A673 (cell line): ENCODE data around the gene ASB1. TPM values are rescaled to one million over a fixed set of nuclear protein-coding genes. Genes with fewer than 3 reads are reported as not detected.

Experiments
- BruUV-seq: library from RNA; stranded (reverse); fragments of 400-500 nt; replicated peaks from 2 replicates; lab custom pipeline; 2021; lab: Mats Ljungman, UMichigan
- CTCF ChIA-PET: fragments of 300-600 bp; sonication (Branson Sonifier 250); formaldehyde crosslinking; loops from one replicate; lab custom pipeline; 2022; ENCODE audit warnings: antibody characterized with exemption; lab: Charles Lee
- POLR2A ChIA-PET: fragments of 300-600 bp; sonication (Branson Sonifier 250); formaldehyde crosslinking; loops from one replicate; lab custom pipeline; 2022; ENCODE audit warnings: antibody characterized with exemption; ENCODE audit not compliant: low non-redundant PET; lab: Charles Lee
- DNase-seq: peaks from one replicate; pipeline ENCODE4 v3.0.0-alpha.2; 2015; ENCODE audit warnings: low spot score
- H3K27ac ChIP-seq: fragments of 200-600 bp; sonication (generic); 2 replicates; pipeline ENCODE4 v1.5.1; 2016; ENCODE audit warnings: mixed run types, low read depth, mild to moderate bottlenecking, mixed read lengths, antibody characterized with exemption, low read length; ENCODE audit not compliant: poor library complexity, severe bottlenecking
- H3K27me3 ChIP-seq: fragments of 200-600 bp; sonication (generic); replicated peaks from 2 replicates; pipeline ENCODE4 v1.6.1; 2017; ENCODE audit warnings: mixed run types, low read depth, mild to moderate bottlenecking, mixed read lengths, antibody characterized with exemption, low read length; ENCODE audit not compliant: insufficient read depth, poor library complexity
- H3K36me3 ChIP-seq: fragments of 200-600 bp; sonication (generic); 2 replicates; pipeline ENCODE4 v1.6.1; 2016; ENCODE audit warnings: mixed run types, mild to moderate bottlenecking, mixed read lengths, antibody characterized with exemption, low read length; ENCODE audit not compliant: insufficient read depth, poor library complexity, severe bottlenecking
- H3K4me1 ChIP-seq: fragments of 200-600 bp; sonication (generic); 2 replicates; pipeline ENCODE4 v1.6.1; 2017; ENCODE audit warnings: mixed run types, mild to moderate bottlenecking, mixed read lengths, antibody characterized with exemption, low read length; ENCODE audit not compliant: insufficient read depth, poor library complexity, severe bottlenecking
- H3K4me3 ChIP-seq: fragments of 200-600 bp; sonication (generic); 2 replicates; pipeline ENCODE4 v1.5.1; 2016; ENCODE audit warnings: low read depth, mixed run types, mild to moderate bottlenecking, mixed read lengths, low read length; ENCODE audit not compliant: poor library complexity, severe bottlenecking
- H3K9me3 ChIP-seq: fragments of 200-600 bp; sonication (generic); 2 replicates; pipeline ENCODE4 v1.6.1; 2016; ENCODE audit warnings: mixed run types, low read depth, mild to moderate bottlenecking, mixed read lengths, antibody characterized with exemption, low read length; ENCODE audit not compliant: poor library complexity, severe bottlenecking
- EZH2 ChIP-seq: fragments of 200-600 bp; sonication (generic); IDR thresholded peaks from 2 replicates; pipeline ENCODE4 v1.6.1; 2017; ENCODE audit warnings: borderline replicate concordance, low read depth, mild to moderate bottlenecking, mixed read lengths, antibody characterized with exemption, low read length; ENCODE audit not compliant: poor library complexity, severe bottlenecking
- intact Hi-C: fragments of 100-400 bp; cut with micrococcal nuclease; formaldehyde crosslinking; loops from one replicate; pipeline ENCODE4 v1.10.0; 2022; ENCODE audit not compliant: unreplicated experiment
- total RNA-seq: library from RNA; stranded (reverse); gene quantifications from 2 replicates; pipeline ENCODE4 v1.2.3, GENCODE V29; 2021
- TF ChIP-seq, protein P1 (sequence below): fragments of 300-800, 200-600 bp; sonication (generic); conservative IDR thresholded peaks from 2 replicates; pipeline ENCODE4 v1.5.1; 2017; ENCODE audit warnings: low read depth, mild to moderate bottlenecking, antibody characterized with exemption, low read length, moderate library complexity, mixed read lengths

The ASB1 gene
- total RNA-seq, 1 experiment from 2014 or later = 36.9 TPM

DNA sequence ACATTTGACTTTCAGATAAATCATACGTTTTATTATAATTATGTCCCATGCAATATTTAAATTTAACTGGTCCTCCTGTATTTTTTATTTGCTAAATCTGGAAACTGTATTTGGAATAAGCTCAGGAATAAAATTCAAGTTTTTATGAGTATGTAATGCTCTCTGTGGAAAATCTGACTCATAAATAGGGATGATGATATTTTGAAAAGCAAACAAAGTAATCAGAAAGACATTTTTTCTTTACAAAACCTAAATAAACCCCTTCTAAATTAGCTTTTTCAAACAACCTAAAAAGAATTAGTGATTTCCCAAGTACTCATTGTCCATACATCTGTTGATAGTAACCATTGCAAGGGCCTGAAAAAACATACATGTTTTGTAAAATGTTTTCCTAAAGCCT lies 41.1 kb downstream of the ASB1 start:
- peaks cover 5% of the 10 kb centered on the region for H3K9me3 ChIP-seq
- BruUV-seq = no TSS peak
- no peaks in the 10 kb centered on the region for H3K27me3 ChIP-seq
- ChIA-PET POLR2A (no interaction called here), CTCF (no interaction called here)
- intact Hi-C loops = no loop called here
- H3K4me3 ChIP-seq = no peak overlapping the region
- no peaks in the 10 kb centered on the region for H3K36me3 ChIP-seq
- TF ChIP-seq EZH2 = no peak
- TF ChIP-seq, protein P1, sequence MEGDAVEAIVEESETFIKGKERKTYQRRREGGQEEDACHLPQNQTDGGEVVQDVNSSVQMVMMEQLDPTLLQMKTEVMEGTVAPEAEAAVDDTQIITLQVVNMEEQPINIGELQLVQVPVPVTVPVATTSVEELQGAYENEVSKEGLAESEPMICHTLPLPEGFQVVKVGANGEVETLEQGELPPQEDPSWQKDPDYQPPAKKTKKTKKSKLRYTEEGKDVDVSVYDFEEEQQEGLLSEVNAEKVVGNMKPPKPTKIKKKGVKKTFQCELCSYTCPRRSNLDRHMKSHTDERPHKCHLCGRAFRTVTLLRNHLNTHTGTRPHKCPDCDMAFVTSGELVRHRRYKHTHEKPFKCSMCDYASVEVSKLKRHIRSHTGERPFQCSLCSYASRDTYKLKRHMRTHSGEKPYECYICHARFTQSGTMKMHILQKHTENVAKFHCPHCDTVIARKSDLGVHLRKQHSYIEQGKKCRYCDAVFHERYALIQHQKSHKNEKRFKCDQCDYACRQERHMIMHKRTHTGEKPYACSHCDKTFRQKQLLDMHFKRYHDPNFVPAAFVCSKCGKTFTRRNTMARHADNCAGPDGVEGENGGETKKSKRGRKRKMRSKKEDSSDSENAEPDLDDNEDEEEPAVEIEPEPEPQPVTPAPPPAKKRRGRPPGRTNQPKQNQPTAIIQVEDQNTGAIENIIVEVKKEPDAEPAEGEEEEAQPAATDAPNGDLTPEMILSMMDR = no peak
- DNase-seq = no peak
- H3K4me1 ChIP-seq = no peaks in the 10 kb centered on the region
- no peak overlapping the region for H3K27ac ChIP-seq

DNA sequence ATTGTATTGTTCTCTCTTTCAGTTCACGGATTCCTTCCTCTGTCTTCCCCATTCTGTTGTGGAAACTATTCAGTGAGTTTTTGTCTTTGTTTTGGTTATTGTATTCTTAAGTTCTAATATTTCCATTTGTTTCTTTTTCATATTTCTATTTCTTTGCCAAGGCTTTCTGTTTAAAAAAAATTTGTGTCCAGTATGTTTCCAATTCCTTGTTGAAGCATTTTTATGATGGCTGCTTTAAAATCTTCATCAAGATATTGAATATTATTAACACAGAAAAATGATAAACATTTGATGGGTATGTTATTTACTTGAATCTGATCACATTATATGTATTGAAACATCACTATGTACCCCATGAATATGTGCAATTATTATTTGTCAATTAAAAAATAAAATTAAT lies 42.4 kb downstream of the ASB1 start:
- intact Hi-C loops = no loop called here
- no peaks in the 10 kb centered on the region for H3K36me3 ChIP-seq
- no peak overlapping the region for H3K27ac ChIP-seq
- TF ChIP-seq EZH2 = no peak
- TF ChIP-seq, protein P1 = no peak
- BruUV-seq = no TSS peak
- H3K27me3 ChIP-seq = no peaks in the 10 kb centered on the region
- DNase-seq = no peak
- no peak overlapping the region for H3K4me3 ChIP-seq
- peaks cover 17% of the 10 kb centered on the region for H3K9me3 ChIP-seq
- H3K4me1 ChIP-seq = no peaks in the 10 kb centered on the region
- ChIA-PET POLR2A (no interaction called here), CTCF (no interaction called here)

DNA sequence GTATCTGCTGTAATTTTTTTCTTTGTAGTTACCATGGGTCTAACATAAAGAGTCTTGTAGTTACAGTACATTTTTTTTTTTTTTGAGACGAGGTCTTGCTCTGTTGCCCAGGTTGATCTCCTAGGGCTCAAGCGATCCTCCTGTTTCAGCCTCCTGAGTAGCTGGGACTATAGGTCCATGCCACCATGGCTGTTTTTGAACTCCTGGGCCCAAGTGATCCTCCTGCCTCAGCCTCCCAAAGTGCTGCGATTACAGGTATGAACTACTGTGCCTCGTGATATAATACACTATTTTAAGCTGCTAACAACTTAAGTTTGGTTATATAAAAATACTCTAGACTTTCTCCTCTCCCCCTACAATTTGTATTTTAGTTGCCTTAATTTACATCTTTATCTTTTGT lies 46.3 kb downstream of the ASB1 start:
- intact Hi-C loops = no loop called here
- Histone ChIP-seq H3K4me3 (no peak overlapping the region), H3K9me3 (peaks cover 18% of the 10 kb centered on the region), H3K36me3 (no peaks in the 10 kb centered on the region), H3K27ac (no peak overlapping the region), H3K4me1 (no peaks in the 10 kb centered on the region), H3K27me3 (no peaks in the 10 kb centered on the region)
- DNase-seq = no peak
- POLR2A ChIA-PET = no interaction called here
- no TSS peak for BruUV-seq
- CTCF ChIA-PET = no interaction called here
- no peak for TF ChIP-seq EZH2
- TF ChIP-seq, protein P1 = no peak
